Activated T-helper 9 cell treated with anti-CD3 and anti-CD28 coated beads, Interleukin-2, amount 50 U/mL, for 16 hours (primary cell): Measurements from ENCODE around the gene SS18L1.

Experiments
- DNase-seq: peaks from one replicate; pipeline ENCODE4 v3.0.0-alpha.2; 2020; ENCODE audit warnings: low read depth

SS18L1 gene

GRCh38 chr20:62119591-62120364 is 23.8 kb upstream of the SS18L1 start:
- DNase-seq: no peak

DNA sequence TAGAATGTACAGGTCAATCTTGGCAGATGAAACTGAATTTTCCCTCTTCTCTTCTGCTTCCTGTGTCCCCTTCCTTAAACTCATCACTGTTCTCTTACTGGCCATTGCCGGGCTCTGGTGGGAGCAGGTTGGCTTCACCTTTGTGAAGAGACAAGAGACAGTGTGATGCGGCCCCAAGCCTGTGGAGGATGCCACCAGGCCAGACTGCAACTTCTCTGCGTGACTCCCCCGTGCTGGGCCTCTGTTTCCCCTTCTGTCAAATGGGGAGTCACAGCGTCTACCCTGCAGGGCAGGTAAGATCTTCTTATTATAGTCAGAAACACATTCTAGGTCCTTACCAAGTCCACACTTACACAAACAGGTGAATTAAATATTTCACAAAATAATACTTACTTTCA is 23.2 kb upstream of the SS18L1 start:
- DNase-seq: no peak

GRCh38 chr20:62120990-62121775 is 22.4 kb upstream of the SS18L1 start:
- no peak for DNase-seq

DNA sequence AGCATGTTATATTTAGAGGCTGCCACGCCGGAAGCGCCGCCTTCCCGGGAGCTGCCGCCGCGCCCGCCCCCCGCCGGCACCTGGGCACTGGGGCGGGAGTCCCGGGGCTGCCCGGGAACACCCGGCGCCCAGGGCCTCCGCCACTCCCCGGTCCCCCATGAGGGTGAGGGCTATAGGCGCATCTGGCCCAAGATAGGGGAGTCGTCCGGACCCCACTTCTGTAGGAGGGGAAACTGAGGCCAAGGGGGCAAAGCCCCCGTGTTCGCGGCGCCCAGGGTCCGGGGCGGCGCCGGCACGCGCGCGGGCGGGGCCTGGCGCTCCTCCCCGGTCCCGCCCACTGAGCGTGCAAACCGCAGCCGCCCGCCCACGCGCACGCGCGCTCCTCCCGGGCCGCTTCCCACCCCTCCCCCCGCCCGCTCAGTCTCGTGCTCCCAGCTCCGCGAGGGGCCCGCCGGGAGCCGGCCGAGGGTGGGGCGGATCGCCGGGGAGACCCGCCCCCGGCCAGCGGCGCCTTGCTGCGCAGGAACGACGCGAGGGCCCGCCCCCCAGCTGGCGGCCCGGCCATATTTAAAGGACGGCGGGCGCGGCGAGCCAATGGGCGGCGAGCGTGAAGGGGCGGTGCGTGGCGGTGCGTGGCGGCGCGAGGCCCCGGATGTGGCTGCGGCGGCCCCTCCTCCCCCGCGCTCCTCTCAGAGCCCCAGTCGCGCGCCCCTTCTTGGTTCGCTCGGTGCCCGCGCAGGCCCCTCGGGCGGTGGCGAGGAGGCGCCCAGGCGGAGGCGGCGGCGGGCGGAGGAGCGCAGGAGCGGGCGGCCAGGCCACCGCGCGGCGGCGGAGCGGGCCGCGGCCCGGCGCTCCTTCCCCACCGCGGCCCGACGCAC is 21.6 kb upstream of the SS18L1 start, which contains the start of gene LSM14B:
Gene LSM14B (plus strand): TSS at position 700 of the 878 bp plus-strand sequence. CDS start 192 bp downstream, outside the sequence.
- DNase-seq: peak; percentile 97

DNA sequence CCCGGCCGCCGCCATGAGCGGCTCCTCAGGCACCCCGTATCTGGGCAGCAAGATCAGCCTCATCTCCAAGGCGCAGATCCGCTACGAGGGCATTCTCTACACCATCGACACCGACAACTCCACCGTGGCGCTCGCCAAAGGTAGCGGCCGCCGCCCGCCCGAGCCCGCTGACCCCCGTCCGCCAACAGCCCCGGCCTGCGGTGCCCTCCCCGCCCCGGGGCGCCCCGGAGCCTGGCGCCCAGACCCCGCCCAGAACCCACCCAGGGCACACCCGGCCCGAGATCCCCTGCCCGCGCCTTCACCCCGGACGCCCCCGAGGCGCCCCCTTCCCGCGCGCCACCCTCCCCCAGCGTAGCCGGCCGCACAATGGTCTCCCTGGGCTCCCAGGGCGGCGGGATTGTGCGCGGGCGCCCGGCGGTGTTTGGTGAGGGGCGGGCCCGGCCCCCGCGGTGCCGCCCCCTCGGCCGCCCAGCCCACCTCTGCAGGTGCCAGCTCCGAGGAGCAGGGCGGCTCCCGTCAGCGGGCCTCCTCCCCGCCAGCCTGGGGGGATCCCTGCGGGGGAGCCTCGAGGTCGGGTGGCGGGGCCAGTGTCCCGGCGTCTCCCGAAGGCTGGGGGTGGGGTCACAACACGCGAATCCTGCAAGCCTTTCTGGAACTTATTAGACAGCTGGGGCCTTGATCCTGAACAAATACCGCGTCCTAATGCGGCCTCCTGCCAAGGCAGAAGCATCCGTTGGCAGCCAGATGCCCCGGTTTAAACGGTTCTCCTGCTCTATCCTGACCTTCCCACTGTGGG is 20.7 kb upstream of the SS18L1 start:
- no peak for DNase-seq

DNA sequence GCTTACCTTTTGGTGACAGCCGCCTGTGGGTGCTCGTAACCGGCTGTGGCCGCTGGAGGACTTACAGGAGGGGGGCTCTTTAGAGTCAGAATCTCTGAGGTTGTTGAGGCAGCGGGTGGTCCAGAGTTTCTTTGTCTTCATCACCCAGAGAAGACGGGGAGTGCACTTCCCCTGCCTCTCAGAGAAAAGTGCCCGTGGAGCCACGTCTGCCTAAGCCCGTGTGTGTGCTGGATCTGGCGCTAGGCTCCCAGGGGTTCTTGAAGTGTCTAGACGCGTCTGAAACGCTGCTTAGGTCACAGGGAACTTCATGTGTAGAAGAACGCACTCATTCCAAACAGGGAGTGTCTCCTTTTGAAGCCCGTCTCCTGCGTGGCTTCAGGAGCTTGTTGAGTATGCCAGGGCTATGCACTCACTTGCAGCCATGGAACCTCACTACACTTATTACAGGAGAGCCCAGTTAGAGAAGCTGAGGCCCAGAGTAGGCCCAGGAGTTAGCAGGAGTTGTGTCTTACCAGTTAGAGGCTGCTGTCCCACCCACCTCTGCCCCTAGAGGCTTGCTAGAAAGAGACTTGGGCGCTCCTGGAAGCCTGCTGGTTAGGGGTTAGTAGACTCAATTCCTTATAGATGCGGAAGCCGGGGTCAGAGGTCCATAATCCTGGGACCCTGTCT is 20.0 kb upstream of the SS18L1 start:
- no peak for DNase-seq

DNA sequence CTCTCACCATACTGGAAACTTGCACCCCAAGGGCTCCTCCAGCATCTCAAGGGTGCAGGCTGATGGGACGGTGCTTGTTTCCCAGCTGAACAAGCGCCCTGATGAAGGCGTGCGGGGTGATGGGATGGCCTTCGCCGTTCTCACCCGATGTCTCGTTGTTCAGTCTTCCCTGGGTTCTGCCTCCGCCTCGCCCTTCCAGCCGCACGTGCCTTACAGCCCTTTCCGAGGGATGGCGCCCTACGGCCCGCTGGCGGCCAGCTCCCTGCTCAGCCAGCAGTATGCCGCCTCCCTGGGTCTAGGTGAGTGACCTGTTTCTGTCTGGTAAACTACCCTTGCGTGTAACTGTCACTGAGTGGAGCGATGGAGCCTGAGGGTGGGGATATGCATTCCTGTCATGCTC is 17.4 kb upstream of the SS18L1 start:
- DNase-seq: no peak

GRCh38 chr20:62127799-62128198 is 15.8 kb upstream of the SS18L1 start:
- no peak for DNase-seq

DNA sequence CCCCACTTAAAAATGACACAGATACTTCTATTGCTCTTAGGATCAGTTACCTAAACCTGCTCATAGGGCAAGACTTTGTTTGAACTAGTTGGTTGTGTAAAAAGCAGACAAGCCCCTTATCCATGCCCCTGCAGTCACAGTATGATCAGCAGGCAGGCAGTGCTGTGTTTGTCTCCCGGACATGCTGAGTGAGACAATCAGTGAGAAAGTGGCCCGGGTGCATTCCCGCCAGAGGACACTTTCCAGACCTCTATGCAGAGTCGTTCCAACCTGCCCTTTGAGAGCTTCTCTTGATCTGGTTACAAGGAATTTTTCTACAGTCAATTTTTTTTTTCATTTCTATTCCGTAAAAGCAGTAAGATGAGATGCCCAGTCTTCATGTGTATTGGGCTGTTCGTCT is 15.1 kb upstream of the SS18L1 start:
- DNase-seq: no peak

DNA sequence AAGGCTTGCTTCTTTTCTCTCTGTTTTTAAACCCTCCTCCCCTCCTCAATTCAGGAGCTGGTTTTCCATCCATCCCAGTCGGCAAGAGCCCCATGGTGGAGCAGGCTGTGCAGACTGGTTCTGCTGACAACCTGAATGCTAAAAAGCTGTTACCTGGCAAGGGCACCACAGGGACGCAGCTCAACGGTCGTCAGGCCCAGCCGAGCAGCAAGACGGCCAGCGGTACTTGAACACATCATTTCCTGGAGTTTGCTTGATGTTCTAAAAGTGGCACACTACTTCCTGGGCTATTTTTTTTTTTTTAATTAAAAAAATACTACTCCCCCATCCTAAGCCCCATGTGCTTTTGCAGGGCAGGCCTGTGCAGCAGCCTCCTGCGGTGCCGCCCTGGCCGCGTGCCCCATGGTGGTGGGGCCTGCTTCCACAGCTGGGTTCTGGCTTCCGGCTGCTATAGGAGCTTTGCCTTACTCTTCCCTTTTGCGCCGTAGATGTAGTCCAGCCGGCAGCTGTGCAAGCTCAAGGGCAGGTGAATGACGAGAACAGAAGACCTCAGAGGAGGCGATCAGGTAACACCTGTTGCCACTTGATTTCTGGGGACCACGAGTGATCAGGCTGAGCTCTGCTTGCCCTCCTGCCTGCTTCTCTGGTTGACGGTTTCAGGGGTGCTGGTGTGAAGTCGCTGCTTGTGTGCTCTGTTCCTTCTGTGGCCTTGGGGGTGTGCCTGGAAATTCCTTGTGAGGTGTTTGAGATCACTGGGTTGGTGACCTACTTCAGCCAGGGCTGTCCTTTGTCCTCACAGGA is 13.6 kb upstream of the SS18L1 start:
- no peak for DNase-seq

DNA sequence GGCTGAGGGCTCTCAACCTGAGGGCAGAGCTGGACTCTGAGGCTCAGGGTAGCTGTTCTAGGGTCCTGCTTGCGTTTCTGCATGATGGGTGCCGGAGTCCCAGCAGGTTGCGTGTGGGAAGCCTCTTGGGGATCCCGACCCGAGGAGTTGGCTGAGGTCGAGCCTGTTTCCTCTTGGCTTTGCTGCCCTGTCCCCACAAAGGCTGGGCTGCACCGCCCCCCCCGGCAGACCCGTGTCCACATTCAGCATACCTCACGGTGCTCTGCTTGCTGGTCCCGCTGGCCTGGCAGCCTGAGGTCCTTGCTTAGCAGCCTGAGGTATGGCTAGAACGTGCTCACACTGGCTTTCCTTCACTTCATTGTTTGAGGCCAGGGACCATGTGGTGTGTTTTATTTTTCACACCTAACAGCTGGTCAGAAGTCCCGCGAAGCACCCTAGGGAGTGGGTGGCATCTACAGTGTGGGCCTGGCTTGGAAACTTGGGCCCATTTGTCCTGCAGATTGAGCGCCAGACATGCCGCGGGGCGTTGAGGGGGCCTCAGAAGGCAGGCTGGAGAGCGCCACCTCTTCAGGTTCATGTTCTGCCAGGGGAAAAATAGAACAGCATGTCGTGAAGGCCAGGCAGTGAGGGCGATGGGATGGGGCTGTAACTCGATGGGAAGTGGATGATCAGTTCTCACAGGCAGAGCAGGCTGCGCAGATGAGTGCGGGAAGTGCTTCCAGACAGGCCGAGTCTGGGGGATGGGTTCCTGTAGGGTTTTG is 11.8 kb upstream of the SS18L1 start:
- no peak for DNase-seq

DNA sequence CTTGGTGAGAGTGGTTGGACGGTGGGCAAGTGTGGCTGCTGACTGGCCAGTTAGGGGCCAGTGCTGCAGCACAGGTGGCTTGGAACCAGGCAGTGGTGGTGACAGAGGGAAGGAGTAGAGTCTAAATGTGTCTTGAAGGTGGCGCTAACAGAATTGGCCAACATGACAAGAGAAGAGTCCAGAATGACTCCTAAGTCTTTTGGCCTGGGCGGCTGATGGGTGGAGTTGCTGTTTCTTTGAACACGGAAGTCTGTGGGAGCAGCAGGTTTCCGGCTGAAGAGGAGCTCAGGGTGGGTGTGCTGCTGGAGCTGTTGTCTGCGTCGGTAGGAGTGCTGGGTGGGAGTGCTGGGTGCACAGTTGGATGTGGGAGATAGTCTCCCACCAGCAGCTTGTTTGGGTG is 11.1 kb upstream of the SS18L1 start:
- DNase-seq: no peak

GRCh38 chr20:62133051-62133845 is 10.3 kb upstream of the SS18L1 start:
- DNase-seq: no peak

DNA sequence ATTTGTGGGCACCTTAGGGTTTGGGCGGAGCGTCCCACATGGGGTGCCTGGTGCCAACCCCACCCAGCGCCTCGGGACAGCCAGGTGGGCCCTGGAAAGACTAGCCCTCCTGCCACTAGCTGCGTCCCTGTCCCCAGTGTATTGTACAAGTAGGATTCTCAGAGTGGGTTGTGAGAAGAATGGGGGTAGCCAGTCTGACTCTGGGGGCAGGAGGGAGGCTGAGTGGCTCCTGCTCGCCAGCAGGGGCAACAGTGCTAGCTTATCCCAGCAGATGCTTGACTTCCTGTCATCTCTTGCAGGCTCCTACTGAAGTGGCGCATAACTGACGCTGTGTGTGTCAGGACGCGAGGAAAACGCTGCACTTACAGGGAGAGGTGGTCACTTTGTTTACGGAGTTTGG is 9.7 kb upstream of the SS18L1 start:
- DNase-seq: no peak

- no peak for DNase-seq
Measured at GRCh38 chr20:62134735-62135231, 8.8 kb upstream of the SS18L1 start.

DNA sequence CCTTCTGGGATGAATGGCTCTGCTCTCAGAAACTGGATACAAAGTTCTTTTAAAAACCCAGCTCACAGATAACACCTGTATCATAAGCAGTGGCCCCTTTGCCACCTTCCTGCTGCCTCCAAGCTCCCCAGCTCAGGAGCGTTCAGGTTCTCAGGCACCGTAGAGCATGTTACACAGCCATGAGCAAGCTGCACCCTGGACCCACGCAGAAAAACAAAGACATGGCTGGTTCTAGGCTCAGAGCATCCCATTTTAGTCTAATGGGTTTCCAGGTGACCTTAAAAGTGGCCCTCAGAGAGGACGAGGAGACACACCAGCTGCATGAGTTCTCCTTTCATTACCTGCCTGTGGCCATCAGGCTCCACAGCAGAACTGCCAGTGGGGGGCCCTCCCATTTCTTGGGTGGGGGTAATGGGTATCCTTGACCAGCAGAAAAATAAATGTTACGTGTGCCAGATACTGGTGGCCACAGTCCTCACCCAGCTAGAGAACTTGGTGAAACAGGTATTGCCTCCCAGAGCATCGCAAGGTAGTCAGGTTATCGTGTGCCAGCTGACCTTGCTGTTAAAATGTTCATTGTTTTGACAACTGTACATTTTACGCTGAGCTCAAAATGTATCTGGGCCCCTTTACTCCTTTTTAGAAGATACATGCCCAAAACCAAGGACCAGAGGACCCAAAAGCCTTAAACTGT is 7.8 kb upstream of the SS18L1 start:
- DNase-seq: no peak

GRCh38 chr20:62136283-62137091 is 7.1 kb upstream of the SS18L1 start:
- DNase-seq: peak; percentile 49
